KMS-11 (cell line): ENCODE data around the gene KRTAP5-11.
"Not testable (repeated sequence)": the region's sequence is repeated elsewhere in the genome, so short reads cannot be mapped to it uniquely, and the experiment has no call there.

Experiments used
- H2AFZ ChIP-seq: fragments of 200-600 bp; sonication (generic); 2 replicates; pipeline ENCODE4 v1.6.1; 2016; ENCODE audit warnings: antibody characterized with exemption, mixed run types, low read depth
- H3K27ac ChIP-seq: fragments of 200-600 bp; sonication (generic); 2 replicates; pipeline ENCODE4 v1.6.1; 2016; ENCODE audit warnings: mild to moderate bottlenecking, mixed run types
- H3K27me3 ChIP-seq: fragments of 200-600 bp; sonication (generic); 2 replicates; pipeline ENCODE4 v1.6.1; 2017; ENCODE audit warnings: mild to moderate bottlenecking, low read depth, mixed run types, moderate library complexity; ENCODE audit not compliant: insufficient read depth
- H3K36me3 ChIP-seq: fragments of 200-600 bp; sonication (generic); 2 replicates; pipeline ENCODE4 v1.6.1; 2017; ENCODE audit warnings: mild to moderate bottlenecking, mixed run types; ENCODE audit not compliant: insufficient read depth
- H3K4me1 ChIP-seq: fragments of 200-600 bp; sonication (generic); 2 replicates; pipeline ENCODE4 v1.6.1; 2016; ENCODE audit warnings: mild to moderate bottlenecking, low read depth, mixed run types; ENCODE audit not compliant: poor library complexity, severe bottlenecking
- H3K4me2 ChIP-seq: fragments of 200-600 bp; sonication (generic); 2 replicates; pipeline ENCODE4 v1.7.0; 2016; ENCODE audit warnings: mild to moderate bottlenecking, mixed run types
- H3K4me3 ChIP-seq: fragments of 200-600 bp; sonication (generic); IDR thresholded peaks from 2 replicates; pipeline ENCODE4 v1.6.1; 2017; ENCODE audit warnings: low read depth, low read length, mixed read lengths; ENCODE audit not compliant: insufficient read depth
- H3K79me2 ChIP-seq: fragments of 200-600 bp; sonication (generic); 2 replicates; pipeline ENCODE4 v1.6.1; 2016; ENCODE audit warnings: low read depth, mixed run types; ENCODE audit not compliant: insufficient read depth
- H3K9ac ChIP-seq: fragments of 200-600 bp; sonication (generic); 2 replicates; pipeline ENCODE4 v1.6.1; 2016; ENCODE audit warnings: mild to moderate bottlenecking, mixed run types
- H4K20me1 ChIP-seq: fragments of 200-600 bp; sonication (generic); 2 replicates; pipeline ENCODE4 v1.6.1; 2016; ENCODE audit warnings: mild to moderate bottlenecking, mixed run types; ENCODE audit not compliant: insufficient read depth
- CTCF ChIP-seq: fragments of 200-600 bp; sonication (generic); conservative IDR thresholded peaks from 2 replicates; pipeline ENCODE4 v1.6.1; 2017; ENCODE audit warnings: low read depth, mild to moderate bottlenecking, antibody characterized with exemption, low read length, moderate library complexity, mixed read lengths

The KRTAP5-11 gene

GRCh38 chr11:71574418-71574817, 8.3 kb downstream of the KRTAP5-11 start:
- Histone ChIP-seq H2AFZ (no peak overlapping the region), H3K4me3 (no peak overlapping the region), H3K36me3 (no peaks in the 10 kb centered on the region), H4K20me1 (no peaks in the 10 kb centered on the region), H3K4me1 (no peaks in the 10 kb centered on the region), H3K27ac (no peak overlapping the region), H3K27me3 (no peaks in the 10 kb centered on the region), H3K79me2 (no peaks in the 10 kb centered on the region), H3K4me2 (no peak overlapping the region), H3K9ac (no peak overlapping the region)
- no peak for TF ChIP-seq CTCF

GRCh38 chr11:71572811-71573210, 9.9 kb downstream of the KRTAP5-11 start:
- no peak overlapping the region for H2AFZ ChIP-seq
- H3K4me3 ChIP-seq, result no peak overlapping the region
- no peaks in the 10 kb centered on the region for H3K4me1 ChIP-seq
- H4K20me1 ChIP-seq, result no peaks in the 10 kb centered on the region
- no peak for TF ChIP-seq CTCF
- H3K9ac ChIP-seq, result no peak overlapping the region
- no peaks in the 10 kb centered on the region for H3K36me3 ChIP-seq
- H3K27me3 ChIP-seq, result no peaks in the 10 kb centered on the region
- H3K4me2 ChIP-seq, result no peak overlapping the region
- H3K79me2 ChIP-seq, result no peaks in the 10 kb centered on the region
- no peak overlapping the region for H3K27ac ChIP-seq

- not testable (repeated sequence) for H3K9ac ChIP-seq, H3K4me3 ChIP-seq
Measured at GRCh38 chr11:71571101-71571850, 11.4 kb downstream of the KRTAP5-11 start.

GRCh38 chr11:71568704-71569349, 13.8 kb downstream of the KRTAP5-11 start:
- H3K4me2 ChIP-seq, result no peak overlapping the region
- H2AFZ ChIP-seq, result no peak overlapping the region
- no peaks in the 10 kb centered on the region for H4K20me1 ChIP-seq
- H3K4me3 ChIP-seq, result no peak overlapping the region
- no peak overlapping the region for H3K27ac ChIP-seq
- no peak for TF ChIP-seq CTCF
- no peaks in the 10 kb centered on the region for H3K36me3 ChIP-seq
- H3K27me3 ChIP-seq, result no peaks in the 10 kb centered on the region
- no peaks in the 10 kb centered on the region for H3K4me1 ChIP-seq
- H3K79me2 ChIP-seq, result no peaks in the 10 kb centered on the region
- no peak overlapping the region for H3K9ac ChIP-seq

More at GRCh38 chr11:71571101-71571850, 11.4 kb downstream of the KRTAP5-11 start:
- not testable (repeated sequence) for H3K4me2 ChIP-seq, H3K4me1 ChIP-seq, H3K27me3 ChIP-seq, H3K79me2 ChIP-seq, H4K20me1 ChIP-seq, H3K36me3 ChIP-seq, H2AFZ ChIP-seq, H3K27ac ChIP-seq

- H3K4me1 ChIP-seq, H3K4me2 ChIP-seq, H3K9ac ChIP-seq, H4K20me1 ChIP-seq, H3K27me3 ChIP-seq, H2AFZ ChIP-seq, H3K79me2 ChIP-seq, H3K36me3 ChIP-seq, H3K4me3 ChIP-seq, H3K27ac ChIP-seq: not testable (repeated sequence)
Measured at GRCh38 chr11:71567633-71568032, 15.0 kb downstream of the KRTAP5-11 start.

GRCh38 chr11:71566626-71567599, 15.8 kb downstream of the KRTAP5-11 start:
- H3K27me3 ChIP-seq, H3K79me2 ChIP-seq, H3K4me1 ChIP-seq, H3K36me3 ChIP-seq, H3K9ac ChIP-seq, H2AFZ ChIP-seq, H4K20me1 ChIP-seq, H3K4me2 ChIP-seq, H3K27ac ChIP-seq, H3K4me3 ChIP-seq: not testable (repeated sequence)
